ENCODE data around the gene PFKFB3.
"Not testable (repeated sequence)": the region's sequence is repeated elsewhere in the genome, so short reads cannot be mapped to it uniquely, and the experiment has no call there.

Gene PFKFB3

DNA sequence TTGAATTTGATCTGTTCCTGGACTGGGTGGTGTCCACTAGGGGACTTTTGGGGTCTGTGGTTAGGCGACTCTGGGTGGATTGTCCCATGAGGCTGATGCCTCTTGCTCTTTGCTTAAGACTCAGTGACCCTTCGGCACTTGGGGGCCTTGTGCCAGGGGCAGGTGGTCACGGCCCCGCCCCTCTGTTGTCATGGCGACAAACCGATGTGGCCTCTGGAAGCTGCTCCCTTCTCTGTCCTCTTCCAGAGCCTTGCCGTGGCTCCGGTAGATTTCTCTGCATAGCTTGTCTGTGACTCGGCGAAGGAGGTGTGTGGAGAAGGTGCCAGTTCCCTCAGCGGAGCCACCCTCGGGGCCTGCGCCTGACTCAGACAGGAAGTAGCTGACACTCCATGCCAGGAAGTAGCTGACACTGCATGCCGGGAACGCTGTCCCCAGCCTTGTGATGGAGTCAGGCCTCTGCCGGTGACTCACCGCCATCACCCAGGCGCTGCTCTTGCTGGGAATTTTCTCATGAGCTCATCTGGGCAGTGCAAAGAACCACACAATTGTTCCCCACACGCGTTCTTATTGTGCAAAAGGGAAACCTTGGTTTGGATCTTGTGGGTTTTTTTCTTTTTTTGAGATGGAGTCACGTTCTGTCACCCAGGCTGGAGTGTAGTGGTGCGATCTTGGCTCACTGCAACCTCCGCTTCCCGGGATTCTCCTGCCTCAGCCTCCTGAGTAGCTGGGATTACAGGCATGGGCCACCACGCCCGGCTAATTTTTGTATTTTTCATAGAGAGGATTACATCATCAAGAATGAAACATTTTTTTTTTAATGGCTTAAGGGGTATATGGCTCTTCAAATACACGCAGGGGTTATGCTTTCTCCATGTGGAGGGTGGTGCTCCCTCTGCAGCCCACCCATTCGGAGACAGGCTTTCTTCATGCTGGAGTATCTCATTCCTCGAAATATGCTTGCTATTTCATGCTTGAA, 72.6 kb downstream of the PFKFB3 start:
- DNase-seq, result peak; percentile 71

DNA sequence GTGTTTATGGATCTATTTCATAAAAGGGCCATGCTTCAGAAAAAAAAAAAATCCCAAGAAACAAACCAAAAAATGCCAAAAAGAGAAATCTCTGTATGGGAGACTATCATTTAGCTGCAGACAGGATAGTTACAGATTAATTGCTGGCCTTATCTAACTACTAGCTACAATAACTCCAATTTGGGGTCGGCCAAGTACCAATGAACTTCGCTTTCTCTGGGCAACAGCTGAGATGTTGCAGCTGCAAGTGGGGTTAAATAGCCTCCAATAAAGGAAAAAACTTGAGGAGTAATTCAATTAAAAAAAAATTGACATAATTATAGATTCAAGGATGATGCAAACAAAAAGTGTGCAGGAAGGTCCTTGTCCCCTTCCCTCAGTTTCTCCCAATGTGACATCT, 73.6 kb downstream of the PFKFB3 start:
- no peak for DNase-seq

DNA sequence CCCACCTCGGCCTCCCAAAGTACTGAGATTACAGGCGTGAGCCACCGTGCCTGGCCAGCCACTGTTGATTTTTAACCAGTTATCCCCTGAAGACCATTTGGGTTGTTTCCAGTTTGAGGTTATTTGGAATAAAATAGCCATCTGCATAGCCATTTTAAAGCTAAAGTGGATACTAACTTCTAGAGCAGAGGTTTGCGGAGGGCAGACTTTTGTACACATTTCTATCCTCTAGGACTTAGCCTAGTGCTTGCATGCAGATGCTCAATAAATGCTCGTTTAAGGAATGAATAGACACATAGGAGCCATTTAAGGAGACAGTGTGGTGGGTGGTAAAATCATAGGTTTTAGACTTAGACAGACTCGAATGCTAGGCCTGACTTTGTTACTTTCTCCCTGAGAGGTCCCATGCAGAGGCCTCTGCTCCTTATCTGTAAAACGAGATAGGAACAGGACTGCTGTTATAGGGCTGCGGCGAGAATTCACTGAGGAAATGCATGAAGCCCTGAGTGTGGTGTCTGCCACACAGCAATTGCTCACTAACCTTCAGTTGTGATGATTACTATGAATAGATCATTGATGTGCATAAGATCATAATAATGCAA, 75.9 kb downstream of the PFKFB3 start:
- DNase-seq, result no peak

DNA sequence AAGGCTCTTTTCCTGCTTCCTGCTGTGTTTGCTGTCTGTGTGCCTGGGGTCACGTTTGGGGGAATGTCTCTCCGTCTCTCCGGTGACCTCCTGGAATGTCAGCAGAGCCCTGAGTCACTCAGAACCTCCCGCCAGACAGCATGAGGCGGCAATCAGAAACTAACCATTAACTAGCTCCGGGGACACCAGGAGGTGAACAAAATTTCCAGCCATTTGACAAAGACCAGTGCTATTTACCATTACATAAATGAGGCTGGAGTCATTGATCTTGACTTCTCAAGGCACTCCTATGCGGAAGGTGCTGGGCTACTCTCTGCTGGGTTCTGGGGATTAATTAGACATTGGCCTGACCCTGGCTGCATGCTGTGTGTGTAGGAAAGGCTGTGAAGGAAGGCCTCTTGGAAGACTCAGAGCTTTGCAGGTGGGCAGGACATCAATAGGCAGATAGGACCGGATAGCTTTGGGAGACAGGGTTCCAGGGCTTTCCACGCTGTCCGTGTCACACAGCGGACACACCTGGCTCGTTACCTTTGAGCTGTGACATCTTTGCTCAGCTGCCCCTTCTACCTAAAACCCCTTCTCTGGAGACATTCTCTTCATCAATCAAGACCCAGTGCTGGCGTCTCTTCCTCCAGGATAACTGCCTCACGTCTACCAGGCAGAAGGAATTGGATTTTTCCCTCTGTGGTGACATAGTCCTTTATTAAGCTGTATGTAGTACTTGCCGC, 77.0 kb downstream of the PFKFB3 start:
- no peak for DNase-seq

DNA sequence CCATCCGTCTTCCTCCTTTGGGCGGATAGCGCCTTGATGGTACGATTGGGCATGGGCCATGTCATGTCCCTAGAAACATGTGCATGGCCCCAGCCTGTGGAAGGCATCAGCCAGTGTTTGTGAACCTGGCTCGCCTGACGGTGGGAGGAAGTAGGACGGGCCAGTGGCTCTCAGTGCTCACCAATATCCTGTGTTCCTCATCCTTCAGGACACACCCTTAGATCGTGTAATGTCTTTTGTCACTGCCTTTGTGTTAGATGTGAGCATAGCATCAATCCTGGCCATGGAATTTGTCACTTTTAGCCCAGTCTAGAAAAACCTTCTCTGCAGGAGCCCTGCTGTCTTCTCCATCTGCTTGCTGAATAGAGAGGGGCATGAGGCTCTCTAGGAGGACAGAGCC, 77.6 kb downstream of the PFKFB3 start:
- DNase-seq, result no peak

DNA sequence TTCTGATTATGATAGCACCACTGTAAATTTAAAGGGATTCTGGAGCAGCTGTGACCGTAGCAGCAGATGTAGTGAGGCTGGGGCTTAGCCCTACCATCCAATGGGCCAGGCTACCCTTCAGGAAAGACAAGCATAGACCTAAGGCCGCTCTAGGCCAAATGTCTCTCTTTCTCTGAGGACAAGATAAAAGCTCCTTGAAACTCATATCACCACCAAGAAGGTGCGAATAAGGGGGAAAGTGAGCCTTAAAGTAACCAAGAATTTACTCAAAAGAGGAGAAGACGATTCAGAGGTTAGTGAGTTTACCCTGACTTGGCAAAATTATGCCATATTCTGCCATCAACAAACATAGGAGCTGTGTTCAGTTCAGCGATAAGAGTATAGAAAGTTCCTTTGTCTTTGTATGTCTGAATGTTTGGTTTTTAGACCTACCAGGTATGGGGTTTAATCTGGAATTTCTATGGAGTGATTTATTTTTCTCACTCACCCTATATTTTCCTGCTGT, 79.8 kb downstream of the PFKFB3 start:
- DNase-seq, result no peak

DNA sequence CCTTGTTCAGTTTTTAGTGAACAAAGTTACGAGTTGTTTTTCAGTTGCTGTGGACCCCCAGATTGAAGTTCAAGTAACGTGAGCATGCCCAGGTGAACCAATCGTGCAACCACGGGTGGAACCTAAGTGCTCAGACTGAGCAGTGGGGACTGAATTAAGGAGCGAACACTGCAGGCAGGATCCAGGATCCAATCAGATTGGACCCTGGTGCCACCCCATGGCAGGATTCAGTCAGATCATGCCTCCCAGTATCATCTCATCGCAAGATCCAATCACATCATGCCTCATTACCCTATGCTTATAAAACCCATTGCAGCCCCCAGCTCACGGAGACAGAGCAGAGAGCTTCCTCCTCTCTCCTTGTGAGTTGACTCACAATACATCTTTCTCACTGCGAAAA, 80.9 kb downstream of the PFKFB3 start:
- DNase-seq, result no peak

DNA sequence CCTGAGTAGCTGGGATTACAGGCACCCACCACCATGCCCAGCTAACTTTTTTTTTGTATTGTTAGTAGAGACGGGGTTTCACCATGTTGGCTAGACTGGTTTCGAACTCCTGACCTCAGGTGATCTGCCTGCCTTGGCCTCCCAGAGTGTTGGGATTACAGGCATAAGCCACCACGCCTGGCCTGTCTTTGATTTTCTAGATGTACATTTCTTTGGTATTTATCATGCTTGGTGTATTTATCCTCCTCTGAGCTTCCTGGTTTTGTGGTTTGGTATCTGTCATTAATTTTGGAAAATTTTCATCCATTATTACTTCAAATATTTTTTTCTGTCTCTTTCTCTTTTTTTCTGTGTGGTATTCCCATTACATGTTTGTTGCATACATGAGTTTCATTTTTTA, 87.9 kb downstream of the PFKFB3 start:
- DNase-seq, result not testable (repeated sequence)

DNA sequence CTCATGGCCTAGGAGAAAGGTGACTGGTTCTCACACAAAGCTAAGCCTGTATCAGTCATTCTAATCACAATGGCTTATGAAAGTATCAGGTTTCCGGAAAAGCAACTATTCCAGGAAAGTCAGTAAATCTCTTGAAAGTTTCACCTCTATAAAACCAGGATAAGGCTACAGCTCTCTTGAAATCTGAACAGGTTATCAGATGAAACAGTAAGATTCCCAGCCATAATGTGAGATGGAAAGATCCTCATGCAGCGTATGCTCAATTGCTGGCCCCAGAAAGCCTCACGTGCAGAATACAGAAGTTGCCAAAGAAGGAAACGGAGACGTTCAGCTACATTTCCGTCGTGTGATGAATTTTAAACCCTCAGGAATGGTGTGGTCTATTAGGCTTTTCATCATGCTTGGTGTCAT, 90.0 kb downstream of the PFKFB3 start:
- DNase-seq, result no peak

DNA sequence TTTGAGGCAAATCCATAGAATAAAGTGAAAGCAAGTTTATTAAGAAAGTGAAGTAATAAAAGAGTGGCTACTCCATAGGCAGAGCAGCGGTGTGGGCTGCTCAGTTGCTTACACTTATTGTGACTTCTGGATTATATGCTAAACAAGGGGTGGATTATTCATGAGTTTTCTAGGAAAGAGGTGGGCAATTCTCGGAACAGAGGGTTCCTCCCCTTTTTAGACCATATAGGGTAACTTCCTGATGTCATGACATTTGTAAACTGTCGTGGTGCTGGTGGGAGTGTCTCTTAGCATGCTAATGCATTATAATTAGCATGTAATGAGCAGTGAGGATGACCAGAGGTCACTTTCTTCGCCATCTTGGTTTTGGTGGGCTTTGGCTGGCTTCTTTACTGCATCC, 93.7 kb downstream of the PFKFB3 start:
- DNase-seq, result not testable (repeated sequence)

DNA sequence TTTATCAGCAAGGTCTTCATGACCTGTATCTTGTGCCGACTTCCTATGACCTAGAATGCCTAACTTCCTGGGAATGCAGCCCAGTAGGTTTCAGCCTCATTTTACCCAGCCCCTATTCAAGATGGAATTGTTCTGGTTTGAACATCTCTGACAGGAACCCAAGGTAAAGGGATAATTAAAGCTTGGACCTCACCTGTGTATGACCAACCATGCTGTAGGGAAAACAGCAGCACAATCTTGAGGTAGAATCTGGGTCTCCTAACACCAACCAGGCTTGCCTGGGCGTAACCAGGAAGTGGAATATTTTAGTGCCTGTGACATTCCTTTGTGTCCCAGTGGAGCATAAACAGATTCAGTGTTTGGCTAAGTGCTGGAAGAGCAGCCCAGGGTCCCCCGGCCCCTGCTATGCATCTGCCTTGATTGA, 94.1 kb downstream of the PFKFB3 start:
- no peak for DNase-seq

DNA sequence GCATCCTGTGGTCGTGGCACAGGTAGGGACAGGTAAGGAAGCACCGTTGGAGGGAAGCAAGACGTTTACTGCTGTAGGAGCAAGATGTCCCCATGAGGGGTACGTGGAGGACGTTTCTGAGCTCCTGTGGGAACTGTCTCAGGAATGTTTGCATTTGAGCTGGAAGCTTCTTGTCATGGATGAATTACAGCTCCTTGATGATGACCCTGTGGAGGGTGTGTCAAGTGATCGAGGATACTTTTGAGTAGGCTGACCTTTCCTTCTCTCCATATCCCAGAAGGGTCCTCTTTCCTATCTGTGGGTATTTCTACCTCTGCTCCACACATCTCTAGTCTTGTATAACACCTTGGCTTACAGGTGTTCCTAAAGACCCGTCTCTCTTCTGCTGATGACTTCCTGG, 94.8 kb downstream of the PFKFB3 start:
- no peak for DNase-seq

DNA sequence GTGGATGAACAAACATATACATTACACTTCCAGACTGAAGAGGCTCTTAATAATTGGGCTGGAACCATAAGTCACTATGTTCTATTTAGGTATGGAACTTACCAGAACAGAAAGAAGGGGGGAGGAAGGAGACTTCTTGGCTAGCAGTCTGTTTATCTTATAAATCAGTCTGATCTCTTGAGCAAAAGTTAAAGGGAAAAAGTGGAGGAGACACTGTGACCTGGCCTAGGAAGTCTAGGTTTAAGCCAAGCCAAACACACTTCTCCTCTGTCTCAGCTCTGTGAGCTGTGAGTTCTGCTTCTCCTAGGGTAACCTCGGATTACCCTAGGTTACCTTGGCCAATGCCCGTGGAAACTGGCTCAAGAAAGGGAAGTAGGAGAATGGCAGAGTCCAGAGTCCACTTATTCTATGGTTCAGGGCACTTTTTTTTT, 95.2 kb downstream of the PFKFB3 start:
- no peak for DNase-seq

DNA sequence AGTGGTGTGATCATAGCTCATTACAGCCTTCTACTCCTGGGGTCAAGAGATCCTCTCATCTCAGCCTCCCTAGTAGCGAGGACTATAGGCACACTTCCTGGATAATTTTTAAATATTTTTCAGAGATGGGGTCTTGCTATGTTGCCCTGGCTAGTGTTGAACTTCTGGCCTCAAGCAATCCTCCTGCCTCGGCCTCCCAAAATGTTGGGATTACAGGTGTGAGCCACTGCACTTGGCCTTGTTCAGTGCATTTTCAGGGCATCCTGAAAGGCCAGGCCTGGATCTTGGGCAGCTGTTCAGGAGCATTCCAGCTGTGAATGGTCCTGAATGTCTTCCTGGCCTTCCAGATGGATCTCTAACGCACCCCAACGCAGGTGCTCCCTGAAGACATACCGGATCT, 95.7 kb downstream of the PFKFB3 start:
- no peak for DNase-seq

DNA sequence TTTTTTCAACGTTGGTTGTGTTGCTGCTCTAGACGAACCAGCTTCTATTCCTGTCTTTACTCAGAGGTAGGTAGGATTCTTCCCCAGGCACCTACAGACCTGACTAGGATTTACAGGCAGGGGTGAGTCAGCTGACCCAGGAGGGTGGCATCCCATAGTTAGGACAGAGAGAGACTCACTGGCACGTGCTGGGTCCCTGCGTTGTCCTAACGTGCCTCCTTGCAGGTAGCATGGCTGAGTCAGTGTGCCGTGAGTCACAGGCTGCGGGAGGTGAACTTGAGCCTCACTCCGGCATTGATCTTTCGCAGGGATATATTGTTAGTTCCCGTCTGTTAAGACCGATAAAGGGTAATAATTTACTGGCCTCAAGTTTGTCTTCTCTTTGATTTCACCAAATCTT, 96.5 kb downstream of the PFKFB3 start:
- DNase-seq, result no peak

DNA sequence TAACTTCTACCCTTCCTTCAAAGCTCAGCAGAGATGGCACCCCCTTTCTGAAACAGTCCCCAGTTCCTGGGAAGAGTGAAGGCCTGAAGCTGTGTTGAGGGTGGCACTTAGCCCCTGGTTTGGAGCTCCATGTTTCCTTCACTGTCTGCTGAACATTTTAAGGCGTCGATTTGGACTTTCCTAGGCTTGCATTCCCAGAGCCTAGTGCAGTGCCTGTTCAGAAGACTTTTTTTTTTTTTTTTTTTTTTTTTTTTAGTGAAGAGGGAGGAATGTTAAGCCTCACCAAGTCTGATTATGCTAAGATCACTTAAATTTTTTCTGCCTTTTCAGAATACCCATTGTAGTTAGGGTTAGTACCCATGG, 97.0 kb downstream of the PFKFB3 start:
- DNase-seq, result no peak

DNA sequence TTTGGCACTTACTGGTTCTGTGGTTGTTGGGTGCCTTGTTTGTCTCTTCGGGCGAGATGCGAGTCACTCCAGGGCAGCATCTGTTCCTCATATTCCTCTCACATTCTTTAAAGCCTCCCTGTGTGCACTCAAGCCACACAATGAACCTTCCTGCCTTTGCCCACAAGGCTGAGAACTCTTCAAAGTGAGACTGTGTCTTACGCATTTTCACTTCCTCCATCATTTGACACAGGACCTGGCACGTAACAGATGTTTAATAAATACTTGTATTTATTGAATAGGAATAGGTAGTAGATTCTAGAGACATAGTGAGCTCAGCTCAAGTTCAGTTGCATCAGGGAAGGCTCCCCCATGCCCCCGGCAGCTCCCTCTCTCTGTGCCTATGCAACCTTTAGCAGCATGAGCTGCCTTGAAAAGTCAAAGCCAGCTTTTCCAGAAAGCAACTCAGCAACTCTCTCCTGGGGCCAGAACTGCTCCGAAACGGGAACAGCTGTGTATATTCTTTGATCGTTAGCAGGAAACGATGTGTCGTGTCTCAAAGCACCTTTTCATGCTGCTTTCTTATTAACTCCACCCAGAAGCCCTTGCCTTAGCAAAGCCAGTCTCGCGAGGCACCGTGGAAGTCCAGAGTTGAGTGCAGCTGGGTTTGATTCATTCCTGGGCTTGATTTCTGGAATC, 97.5 kb downstream of the PFKFB3 start:
- DNase-seq, result no peak

DNA sequence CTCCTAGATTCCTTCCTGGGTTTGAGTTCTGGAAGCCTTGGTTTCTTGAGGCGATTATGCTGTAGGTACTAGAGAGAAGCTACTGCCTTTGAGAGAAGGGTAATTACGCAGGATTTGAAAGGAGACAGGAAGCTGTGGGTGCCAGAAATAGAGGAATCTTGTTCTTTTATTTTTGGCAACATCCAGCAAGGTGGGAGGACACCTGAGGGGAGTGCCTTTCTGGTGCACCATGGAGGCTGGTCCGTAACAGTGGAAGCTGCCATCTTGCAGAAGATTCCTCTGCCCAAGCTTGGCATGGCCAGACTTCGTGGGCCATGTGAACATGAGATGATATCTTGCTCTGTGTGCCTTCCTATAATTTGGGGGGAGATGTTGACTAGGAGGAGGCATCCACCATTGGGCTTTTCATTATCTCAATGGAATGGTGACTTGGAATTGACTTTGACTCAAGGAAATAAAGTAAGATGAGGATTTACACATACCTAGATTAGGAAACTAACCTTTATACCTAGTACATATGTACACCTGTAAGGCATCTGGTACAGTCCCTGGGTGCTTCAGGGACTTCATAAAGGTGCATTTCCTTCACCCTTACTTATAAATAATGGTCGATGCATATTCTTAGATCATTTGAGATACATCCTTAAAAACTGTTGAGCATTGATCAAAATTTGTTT, 98.2 kb downstream of the PFKFB3 start:
- DNase-seq, result no peak

DNA sequence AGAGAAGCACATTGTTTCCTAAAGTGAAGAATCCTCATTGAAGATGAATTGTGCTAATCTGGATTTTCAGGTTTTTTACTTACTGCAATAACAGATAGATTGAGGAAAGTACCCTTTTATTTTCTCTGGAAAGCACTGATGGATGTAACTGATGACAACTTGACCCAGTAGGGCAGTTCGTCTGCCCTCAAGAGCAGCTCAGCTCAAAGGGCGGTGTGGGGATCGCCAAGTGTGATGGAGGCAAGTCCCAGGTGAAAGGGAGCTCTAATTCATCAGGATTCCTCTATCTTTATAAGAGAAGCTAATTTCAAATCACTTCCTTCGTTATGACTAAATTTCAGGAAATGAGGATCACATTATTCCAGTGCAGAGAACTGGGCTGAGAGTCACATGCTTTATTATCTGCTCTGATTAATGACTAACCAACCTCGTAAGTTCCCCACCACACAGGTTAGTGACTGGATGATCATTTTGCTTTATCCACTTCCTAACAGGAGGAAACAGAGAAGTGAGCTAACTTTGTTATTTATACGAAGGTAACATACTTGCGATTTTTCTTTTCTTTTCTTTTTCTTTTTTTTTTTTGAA, 98.8 kb downstream of the PFKFB3 start:
- no peak for DNase-seq
